Measurements from ENCODE around the gene LINC00305. TPM values are rescaled to one million over a fixed set of nuclear protein-coding genes. Genes with fewer than 3 reads are reported as not detected.

Gene LINC00305
- total and polyA plus RNA-seq, 2 donors from 2014 or later: not detected

GRCh38 chr18:64165906-64166305 is 17.0 kb upstream of the LINC00305 start:
- no peak for TF ChIP-seq CTCF (IDR thresholded peaks at IDR 0.05; ENCODE audit: borderline replicate concordance, extremely low read depth, insufficient read depth)
- no peaks in the 10 kb centered on the region for H3K9me3 ChIP-seq (ENCODE audit: control insufficient read depth in 2 of 3, insufficient read depth in 1 of 3, low read length in 3 of 3)
- H3K4me3 ChIP-seq (ENCODE audit: low read length in 3 of 3): no peak overlapping the region
- DNase-seq (peak in 1 of 5 donors; percentile 20), FAIRE-seq (no peak)
- H3K27me3 ChIP-seq (ENCODE audit: control insufficient read depth, insufficient read depth, low read length): no peaks in the 10 kb centered on the region
- no peak overlapping the region for H3K27ac ChIP-seq (ENCODE audit: low read depth in 2 of 2, low read length in 2 of 2)
- H3K36me3 ChIP-seq (ENCODE audit: control insufficient read depth in 2 of 3, insufficient read depth in 3 of 3, low read length in 3 of 3): no peaks in the 10 kb centered on the region
- H3K4me1 ChIP-seq (ENCODE audit: control insufficient read depth in 2 of 3, insufficient read depth in 2 of 3, low read depth in 1 of 3, low read length in 3 of 3): no peaks in the 10 kb centered on the region
- intact Hi-C loops (cut with DNase I): no loop called here
- no peak overlapping the region for H3K9ac ChIP-seq (ENCODE audit: low read length in 3 of 3)

GRCh38 chr18:64164883-64165282 is 16.0 kb upstream of the LINC00305 start:
- DNase-seq: no peak
- TF ChIP-seq CTCF (IDR thresholded peaks at IDR 0.05; ENCODE audit: borderline replicate concordance, extremely low read depth, insufficient read depth): no peak
- FAIRE-seq: no peak

GRCh38 chr18:64149916-64150438 is 1.1 kb upstream of the LINC00305 start:
- H3K27ac ChIP-seq (ENCODE audit: low read depth in 2 of 2, low read length in 2 of 2): no peak overlapping the region
- FAIRE-seq (no peak), DNase-seq (peak in 2 of 5 donors; percentile 31 to 33)
- H3K9ac ChIP-seq (ENCODE audit: low read length in 3 of 3): no peak overlapping the region
- no peak for TF ChIP-seq CTCF (IDR thresholded peaks at IDR 0.05; ENCODE audit: borderline replicate concordance, extremely low read depth, insufficient read depth)
- intact Hi-C loops (cut with DNase I): no loop called here
- H3K27me3 ChIP-seq (ENCODE audit: control insufficient read depth, insufficient read depth, low read length): no peaks in the 10 kb centered on the region
- H3K9me3 ChIP-seq (ENCODE audit: control insufficient read depth in 2 of 3, insufficient read depth in 1 of 3, low read length in 3 of 3): no peaks in the 10 kb centered on the region
- H3K4me1 ChIP-seq (ENCODE audit: control insufficient read depth in 2 of 3, insufficient read depth in 2 of 3, low read depth in 1 of 3, low read length in 3 of 3): no peaks in the 10 kb centered on the region
- H3K4me3 ChIP-seq (ENCODE audit: low read length in 3 of 3): no peak overlapping the region
- H3K36me3 ChIP-seq (ENCODE audit: control insufficient read depth in 2 of 3, insufficient read depth in 3 of 3, low read length in 3 of 3): no peaks in the 10 kb centered on the region

More at GRCh38 chr18:64164883-64165282, 16.0 kb upstream of the LINC00305 start:
- H3K36me3 ChIP-seq (ENCODE audit: control insufficient read depth in 2 of 3, insufficient read depth in 3 of 3, low read length in 3 of 3): no peaks in the 10 kb centered on the region
- intact Hi-C loops (cut with DNase I): no loop called here
- H3K27ac ChIP-seq (ENCODE audit: low read depth in 2 of 2, low read length in 2 of 2): no peak overlapping the region
- H3K4me3 ChIP-seq (ENCODE audit: low read length in 3 of 3): no peak overlapping the region
- no peaks in the 10 kb centered on the region for H3K9me3 ChIP-seq (ENCODE audit: control insufficient read depth in 2 of 3, insufficient read depth in 1 of 3, low read length in 3 of 3)
- no peaks in the 10 kb centered on the region for H3K4me1 ChIP-seq (ENCODE audit: control insufficient read depth in 2 of 3, insufficient read depth in 2 of 3, low read depth in 1 of 3, low read length in 3 of 3)
- no peaks in the 10 kb centered on the region for H3K27me3 ChIP-seq (ENCODE audit: control insufficient read depth, insufficient read depth, low read length)
- no peak overlapping the region for H3K9ac ChIP-seq (ENCODE audit: low read length in 3 of 3)

- intact Hi-C loops (cut with DNase I): no loop called here
- no peaks in the 10 kb centered on the region for H3K27me3 ChIP-seq (ENCODE audit: control insufficient read depth, insufficient read depth, low read length)
- no peak for DNase-seq
- H3K9ac ChIP-seq (ENCODE audit: low read length in 3 of 3): no peak overlapping the region
- H3K4me1 ChIP-seq (ENCODE audit: control insufficient read depth in 2 of 3, insufficient read depth in 2 of 3, low read depth in 1 of 3, low read length in 3 of 3): no peaks in the 10 kb centered on the region
- H3K36me3 ChIP-seq (ENCODE audit: control insufficient read depth in 2 of 3, insufficient read depth in 3 of 3, low read length in 3 of 3): no peaks in the 10 kb centered on the region
- no peak overlapping the region for H3K4me3 ChIP-seq (ENCODE audit: low read length in 3 of 3)
- FAIRE-seq: no peak
- H3K27ac ChIP-seq (ENCODE audit: low read depth in 2 of 2, low read length in 2 of 2): no peak overlapping the region
- TF ChIP-seq CTCF (IDR thresholded peaks at IDR 0.05; ENCODE audit: borderline replicate concordance, extremely low read depth, insufficient read depth): no peak
- no peaks in the 10 kb centered on the region for H3K9me3 ChIP-seq (ENCODE audit: control insufficient read depth in 2 of 3, insufficient read depth in 1 of 3, low read length in 3 of 3)
Measured at GRCh38 chr18:64142904-64143303, 6.0 kb downstream of the LINC00305 start.
